NCI-H2196 (cell line): ENCODE results near the gene ROR2.
"Not testable (repeated sequence)": the region's sequence is repeated elsewhere in the genome, so short reads cannot be mapped to it uniquely, and the experiment has no call there.

ENCODE experiments used
- DNase-seq: peaks from one replicate; lab custom pipeline; 2025; ENCODE audit not compliant: unreplicated experiment; lab: John Stamatoyannopoulos, UW

ROR2 gene

GRCh38 chr9:91949946-91950664 is at the start of gene ROR2:
Gene ROR2, minus strand, starts transcription at chr9:91950228.
- peak; percentile 28 for DNase-seq

- no peak for DNase-seq
Measured at GRCh38 chr9:91995000-91995655, 45.1 kb upstream of the ROR2 start.

GRCh38 chr9:91994422-91994821 is 44.4 kb upstream of the ROR2 start:
- DNase-seq = no peak

GRCh38 chr9:91992461-91993041 is 42.5 kb upstream of the ROR2 start:
- DNase-seq = no peak

GRCh38 chr9:91991721-91992341 is 41.8 kb upstream of the ROR2 start:
- DNase-seq = no peak

GRCh38 chr9:91986248-91986647 is 36.2 kb upstream of the ROR2 start:
- DNase-seq = no peak

GRCh38 chr9:91985692-91986091 is 35.7 kb upstream of the ROR2 start:
- no peak for DNase-seq

- DNase-seq = no peak
Measured at GRCh38 chr9:91978740-91979414, 28.8 kb upstream of the ROR2 start.

- DNase-seq = not testable (repeated sequence)
Measured at GRCh38 chr9:91975254-91975653, 25.2 kb upstream of the ROR2 start.

GRCh38 chr9:91972711-91973110 is 22.7 kb upstream of the ROR2 start:
- DNase-seq = no peak

- no peak for DNase-seq
Measured at GRCh38 chr9:91972076-91972626, 22.1 kb upstream of the ROR2 start.

GRCh38 chr9:91967259-91967658 is 17.2 kb upstream of the ROR2 start:
- DNase-seq = no peak

- DNase-seq = no peak
Measured at GRCh38 chr9:91966503-91966902, 16.5 kb upstream of the ROR2 start.

GRCh38 chr9:91963711-91964240 is 13.7 kb upstream of the ROR2 start:
- no peak for DNase-seq

GRCh38 chr9:91960367-91960766 is 10.3 kb upstream of the ROR2 start:
- no peak for DNase-seq

GRCh38 chr9:91958174-91958573 is 8.1 kb upstream of the ROR2 start:
- no peak for DNase-seq

- no peak for DNase-seq
Measured at GRCh38 chr9:91954841-91955471, 4.9 kb upstream of the ROR2 start.

GRCh38 chr9:91953718-91954117 is 3.7 kb upstream of the ROR2 start:
- DNase-seq = no peak

GRCh38 chr9:91951944-91952520 is 2.0 kb upstream of the ROR2 start:
- DNase-seq = no peak

- no peak for DNase-seq
Measured at GRCh38 chr9:91949392-91949945, 559 bp downstream of the ROR2 start.
